Measurements from ENCODE around the gene FBXL19.

FBXL19 gene

DNA sequence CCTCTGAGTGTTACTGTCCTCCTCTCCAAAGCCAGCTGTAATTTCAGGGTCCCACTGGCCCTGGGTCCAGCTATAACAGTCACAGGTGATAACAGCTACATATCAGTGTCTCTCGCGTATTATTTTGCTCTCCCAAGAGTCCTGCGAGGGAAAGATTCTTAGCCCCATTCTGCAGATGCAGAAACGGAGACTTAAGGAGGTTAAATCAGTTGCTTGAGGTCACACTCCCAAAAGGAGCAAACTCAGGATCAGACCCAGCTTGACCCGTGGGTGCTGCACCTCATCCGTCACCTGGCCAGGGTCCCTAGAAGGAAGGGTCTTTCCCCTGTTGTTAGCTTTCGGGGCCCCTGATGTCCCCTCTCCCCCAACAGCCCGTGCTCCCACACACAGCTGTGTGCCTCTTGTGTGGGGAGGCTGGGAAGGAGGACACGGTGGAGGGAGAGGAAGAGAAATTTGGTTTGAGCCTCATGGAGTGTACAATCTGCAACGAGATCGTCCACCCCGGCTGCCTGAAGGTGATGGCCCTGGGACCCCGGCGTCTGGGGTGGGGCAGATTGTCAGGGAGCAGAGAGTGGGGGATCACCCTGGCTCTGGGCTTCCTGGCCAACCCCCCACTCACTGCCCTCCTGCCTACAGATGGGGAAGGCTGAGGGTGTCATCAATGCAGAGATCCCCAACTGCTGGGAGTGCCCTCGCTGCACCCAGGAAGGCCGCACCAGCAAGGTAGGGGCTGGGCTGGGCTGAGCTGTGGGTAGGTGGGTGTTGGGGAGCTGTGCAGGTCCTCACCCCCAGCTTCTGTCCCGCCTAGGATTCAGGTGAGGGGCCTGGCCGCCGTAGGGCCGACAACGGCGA is 3.8 kb downstream of the FBXL19 start:
- TF ChIP-seq, protein P1, sequence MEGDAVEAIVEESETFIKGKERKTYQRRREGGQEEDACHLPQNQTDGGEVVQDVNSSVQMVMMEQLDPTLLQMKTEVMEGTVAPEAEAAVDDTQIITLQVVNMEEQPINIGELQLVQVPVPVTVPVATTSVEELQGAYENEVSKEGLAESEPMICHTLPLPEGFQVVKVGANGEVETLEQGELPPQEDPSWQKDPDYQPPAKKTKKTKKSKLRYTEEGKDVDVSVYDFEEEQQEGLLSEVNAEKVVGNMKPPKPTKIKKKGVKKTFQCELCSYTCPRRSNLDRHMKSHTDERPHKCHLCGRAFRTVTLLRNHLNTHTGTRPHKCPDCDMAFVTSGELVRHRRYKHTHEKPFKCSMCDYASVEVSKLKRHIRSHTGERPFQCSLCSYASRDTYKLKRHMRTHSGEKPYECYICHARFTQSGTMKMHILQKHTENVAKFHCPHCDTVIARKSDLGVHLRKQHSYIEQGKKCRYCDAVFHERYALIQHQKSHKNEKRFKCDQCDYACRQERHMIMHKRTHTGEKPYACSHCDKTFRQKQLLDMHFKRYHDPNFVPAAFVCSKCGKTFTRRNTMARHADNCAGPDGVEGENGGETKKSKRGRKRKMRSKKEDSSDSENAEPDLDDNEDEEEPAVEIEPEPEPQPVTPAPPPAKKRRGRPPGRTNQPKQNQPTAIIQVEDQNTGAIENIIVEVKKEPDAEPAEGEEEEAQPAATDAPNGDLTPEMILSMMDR (IDR thresholded peaks at IDR 0.05; ENCODE audit: low read depth, low read length) = no peak
- H3K4me3 ChIP-seq (replicated peaks in 1 of 2; ENCODE audit: low read depth in 2 of 2, low read length in 2 of 2) = no peak overlapping the region
- no peak for DNase-seq (ENCODE audit: low read depth in 2 of 2)

DNA sequence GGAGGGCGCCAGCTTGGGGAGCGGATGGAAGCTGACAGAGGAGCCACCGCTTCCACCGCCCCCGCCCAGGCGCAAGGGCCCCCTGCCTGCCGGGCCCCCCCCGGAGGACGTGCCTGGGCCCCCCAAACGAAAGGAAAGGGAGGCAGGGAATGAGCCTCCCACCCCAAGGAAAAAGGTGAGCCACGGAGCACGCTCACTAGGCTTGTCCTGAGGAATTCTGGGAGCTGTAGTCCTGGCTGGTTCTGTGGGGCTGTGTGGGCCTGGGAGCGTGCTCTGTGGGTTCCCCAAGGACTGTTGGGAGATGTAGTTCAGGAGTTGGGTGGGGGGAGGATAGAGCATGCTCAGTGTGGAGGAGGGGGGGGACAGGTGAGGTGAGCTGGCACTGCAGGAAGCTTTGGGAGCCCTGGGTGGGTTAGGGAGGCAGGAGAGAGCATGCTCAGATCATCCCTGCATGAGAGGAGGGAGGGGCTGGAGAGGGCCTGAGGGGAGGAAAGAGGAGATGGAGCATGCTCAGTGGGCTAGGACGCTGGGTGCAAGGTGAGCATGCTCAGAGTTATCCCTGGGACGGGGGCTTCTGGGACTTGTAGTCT is 4.5 kb downstream of the FBXL19 start:
- peak; percentile 48 to 54 for DNase-seq (ENCODE audit: low read depth in 2 of 2)
- TF ChIP-seq, protein P1 (IDR thresholded peaks at IDR 0.05; ENCODE audit: low read depth, low read length) = no peak
- H3K4me3 ChIP-seq (replicated peaks in 1 of 2; ENCODE audit: low read depth in 2 of 2, low read length in 2 of 2) = no peak overlapping the region

DNA sequence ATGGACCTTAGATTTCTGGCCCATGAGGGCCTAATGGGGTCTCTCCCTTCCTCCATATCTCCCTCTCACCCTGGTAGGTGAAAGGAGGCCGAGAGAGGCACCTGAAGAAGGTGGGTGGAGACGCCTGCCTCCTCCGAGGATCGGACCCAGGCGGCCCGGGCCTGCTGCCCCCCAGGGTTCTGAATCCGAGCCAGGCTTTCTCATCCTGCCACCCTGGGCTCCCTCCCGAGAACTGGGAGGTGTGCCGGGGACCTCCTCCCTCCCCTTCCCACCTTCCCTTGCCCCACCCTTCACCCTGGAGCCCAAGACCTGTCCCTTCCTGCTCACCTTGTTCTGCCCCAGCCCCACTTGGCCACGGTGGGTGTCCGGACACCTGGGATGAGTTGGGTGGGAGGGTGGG is 5.0 kb downstream of the FBXL19 start:
- H3K4me3 ChIP-seq (replicated peaks in 1 of 2; ENCODE audit: low read depth in 2 of 2, low read length in 2 of 2) = no peak overlapping the region
- DNase-seq (ENCODE audit: low read depth in 2 of 2) = no peak
- TF ChIP-seq, protein P1 (IDR thresholded peaks at IDR 0.05; ENCODE audit: low read depth, low read length) = no peak

DNA sequence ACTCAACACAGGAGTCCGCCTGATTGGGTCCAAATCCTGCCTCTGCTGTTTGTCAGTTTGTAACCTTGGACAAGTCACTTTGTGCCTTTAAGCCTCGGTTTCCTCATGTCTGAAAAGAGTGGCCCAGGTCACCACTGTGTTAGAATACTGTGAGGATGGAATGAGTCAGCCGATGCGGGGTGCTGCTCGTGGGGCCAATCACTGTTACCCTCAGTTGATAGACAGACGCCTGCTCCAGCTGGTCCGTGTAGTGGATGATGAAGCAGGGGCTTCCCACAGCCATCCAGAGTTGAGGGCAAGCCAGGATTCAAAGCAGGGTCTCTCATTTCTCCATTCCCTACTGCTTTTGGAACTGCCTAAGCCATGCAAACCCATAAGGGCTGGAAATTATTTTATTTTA is 5.8 kb downstream of the FBXL19 start:
- no peak overlapping the region for H3K4me3 ChIP-seq (replicated peaks in 1 of 2; ENCODE audit: low read depth in 2 of 2, low read length in 2 of 2)
- no peak for DNase-seq (ENCODE audit: low read depth in 2 of 2)
- TF ChIP-seq, protein P1 (IDR thresholded peaks at IDR 0.05; ENCODE audit: low read depth, low read length) = no peak

DNA sequence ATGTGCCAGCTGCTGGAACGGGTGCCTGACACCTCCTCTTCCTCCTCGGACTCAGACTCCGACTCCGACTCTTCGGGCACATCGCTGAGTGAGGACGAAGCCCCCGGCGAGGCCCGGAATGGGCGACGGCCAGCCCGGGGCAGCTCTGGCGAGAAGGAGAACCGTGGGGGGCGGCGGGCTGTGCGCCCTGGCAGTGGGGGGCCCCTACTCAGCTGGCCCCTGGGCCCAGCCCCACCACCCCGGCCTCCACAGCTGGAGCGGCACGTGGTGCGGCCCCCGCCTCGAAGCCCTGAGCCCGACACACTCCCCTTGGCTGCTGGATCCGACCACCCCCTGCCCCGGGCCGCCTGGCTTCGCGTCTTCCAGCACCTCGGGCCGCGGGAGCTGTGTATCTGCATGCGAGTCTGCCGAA is 6.8 kb downstream of the FBXL19 start:
- TF ChIP-seq, protein P1 (IDR thresholded peaks at IDR 0.05; ENCODE audit: low read depth, low read length) = no peak
- no peak for DNase-seq (ENCODE audit: low read depth in 2 of 2)
- no peak overlapping the region for H3K4me3 ChIP-seq (replicated peaks in 1 of 2; ENCODE audit: low read depth in 2 of 2, low read length in 2 of 2)

DNA sequence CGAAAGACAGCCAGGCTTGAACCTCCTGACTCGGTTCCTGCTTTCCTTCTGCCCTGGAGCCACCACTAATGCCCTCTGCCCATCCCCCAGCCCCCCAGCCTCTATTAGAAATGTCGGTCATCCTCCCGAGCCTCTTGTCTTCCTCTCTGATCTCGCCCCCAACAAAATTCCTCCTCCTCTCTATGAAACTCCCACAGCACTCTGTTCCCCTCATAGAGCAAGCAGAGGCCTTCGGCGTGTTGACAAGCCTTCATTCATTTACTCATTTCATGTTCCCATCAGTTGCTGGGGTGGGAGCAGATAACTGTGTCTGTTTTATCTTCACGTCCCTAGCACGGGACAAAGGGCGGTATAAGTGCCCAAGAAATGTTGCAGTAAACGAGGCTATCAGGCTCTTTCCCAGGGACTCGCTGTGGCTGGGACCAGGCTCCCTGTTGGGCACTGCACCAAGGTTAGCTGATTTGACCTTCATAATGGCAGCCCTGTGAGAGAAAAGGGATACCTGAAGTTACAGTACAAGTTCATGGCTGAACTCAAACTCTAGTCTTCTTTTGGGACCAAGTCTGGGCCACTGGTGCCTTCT is 7.8 kb downstream of the FBXL19 start:
- TF ChIP-seq, protein P1 (IDR thresholded peaks at IDR 0.05; ENCODE audit: low read depth, low read length) = no peak
- no peak overlapping the region for H3K4me3 ChIP-seq (replicated peaks in 1 of 2; ENCODE audit: low read depth in 2 of 2, low read length in 2 of 2)
- no peak for DNase-seq (ENCODE audit: low read depth in 2 of 2)

Data from cardiac fibroblast (primary cell).